ENCODE data around the gene TNFRSF4. TPM values are rescaled to one million over a fixed set of nuclear protein-coding genes. Genes with fewer than 3 reads are reported as not detected.

The TNFRSF4 gene
- total RNA-seq, 1 donor from 2014 or later, result 0.52 TPM

DNA sequence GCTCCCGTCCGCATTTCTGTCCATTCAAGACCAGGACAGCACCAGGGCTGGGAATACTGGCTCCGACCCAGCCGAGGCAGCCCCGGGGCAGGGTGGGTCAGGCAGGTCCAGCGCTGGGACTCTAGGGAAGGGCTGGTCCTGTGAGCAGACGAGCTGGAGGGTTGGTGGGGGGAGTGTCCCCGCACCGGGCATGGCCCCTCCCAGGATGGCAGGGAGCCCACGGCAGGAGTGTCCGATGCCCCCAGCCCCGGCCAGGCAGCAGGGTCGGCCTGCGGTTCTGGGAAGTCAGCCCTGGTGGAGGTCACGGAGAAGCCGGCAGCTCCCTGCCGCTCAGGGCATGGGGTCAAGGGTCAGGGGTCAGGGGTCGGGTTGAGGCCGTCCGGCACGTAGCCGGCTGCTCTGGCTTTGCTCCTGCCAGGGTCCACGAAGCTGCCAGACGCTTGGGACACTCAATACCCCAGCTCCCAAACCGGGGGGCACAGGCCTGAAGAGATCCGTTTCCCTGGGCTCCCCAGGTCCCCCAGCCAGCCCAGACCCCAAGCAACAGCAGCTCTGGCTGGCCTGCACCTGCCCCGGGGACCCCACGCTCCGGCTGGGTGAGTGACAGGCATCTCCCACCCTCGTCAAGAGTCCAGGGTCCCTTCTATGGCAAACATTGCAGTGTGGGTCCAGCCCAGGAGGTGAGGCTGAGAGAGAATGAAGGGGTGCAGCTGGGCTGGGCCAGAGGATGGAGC is 25.8 kb upstream of the TNFRSF4 start:
- peaks cover 3 to 9% (median 8%) of the 10 kb centered on the region in 3 donors for H3K4me1 ChIP-seq (ENCODE audit: control insufficient read depth in 3 of 3, insufficient read depth in 3 of 3, low read length in 3 of 3)
- H3K9ac ChIP-seq (ENCODE audit: low read depth in 1 of 3, low read length in 3 of 3), result no peak overlapping the region
- no peak overlapping the region for H3K4me3 ChIP-seq (ENCODE audit: low read length in 3 of 3)
- H3K9me3 ChIP-seq (ENCODE audit: control insufficient read depth in 3 of 3, low read length in 3 of 3), result no peaks in the 10 kb centered on the region
- H3K36me3 ChIP-seq (ENCODE audit: control insufficient read depth in 3 of 3, insufficient read depth in 3 of 3, low read length in 3 of 3), result no peaks in the 10 kb centered on the region
- peaks cover 33 to 47% (median 40%) of the 10 kb centered on the region in 3 donors for H3K27me3 ChIP-seq (ENCODE audit: control insufficient read depth in 3 of 3, insufficient read depth in 3 of 3, low read length in 3 of 3)
- no peak overlapping the region for H3K27ac ChIP-seq (ENCODE audit: low read depth, low read length)

DNA sequence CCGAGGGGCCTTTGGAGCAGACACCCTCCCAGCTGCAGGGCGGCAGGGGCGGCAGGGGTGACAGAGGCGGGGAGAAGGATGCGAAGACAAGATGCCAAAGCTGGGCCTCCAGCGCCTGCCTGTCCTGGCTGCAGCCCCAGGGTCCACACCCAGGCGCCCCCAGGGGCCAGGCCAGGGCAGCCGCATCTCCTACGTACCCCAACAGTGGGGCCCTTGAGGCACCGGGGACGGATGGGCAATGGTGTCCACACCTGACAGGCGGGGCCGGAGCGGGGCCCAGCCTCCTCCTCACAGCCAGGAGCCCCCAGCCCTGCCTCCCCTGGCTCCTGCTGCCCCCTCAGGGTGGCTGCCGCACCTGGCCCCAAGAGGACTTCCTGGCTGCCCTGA is 25.3 kb upstream of the TNFRSF4 start:
- H3K4me3 ChIP-seq (ENCODE audit: low read length in 3 of 3), result no peak overlapping the region
- peaks cover 33 to 47% (median 40%) of the 10 kb centered on the region in 3 donors for H3K27me3 ChIP-seq (ENCODE audit: control insufficient read depth in 3 of 3, insufficient read depth in 3 of 3, low read length in 3 of 3)
- H3K4me1 ChIP-seq (ENCODE audit: control insufficient read depth in 3 of 3, insufficient read depth in 3 of 3, low read length in 3 of 3), result peaks cover 3 to 9% (median 8%) of the 10 kb centered on the region in 3 donors
- H3K9ac ChIP-seq (ENCODE audit: low read depth in 1 of 3, low read length in 3 of 3), result no peak overlapping the region
- peaks cover 0 to 5% (median 0%) of the 10 kb centered on the region in 3 donors for H3K36me3 ChIP-seq (ENCODE audit: control insufficient read depth in 3 of 3, insufficient read depth in 3 of 3, low read length in 3 of 3)
- no peak overlapping the region for H3K27ac ChIP-seq (ENCODE audit: low read depth, low read length)
- H3K9me3 ChIP-seq (ENCODE audit: control insufficient read depth in 3 of 3, low read length in 3 of 3), result no peaks in the 10 kb centered on the region

DNA sequence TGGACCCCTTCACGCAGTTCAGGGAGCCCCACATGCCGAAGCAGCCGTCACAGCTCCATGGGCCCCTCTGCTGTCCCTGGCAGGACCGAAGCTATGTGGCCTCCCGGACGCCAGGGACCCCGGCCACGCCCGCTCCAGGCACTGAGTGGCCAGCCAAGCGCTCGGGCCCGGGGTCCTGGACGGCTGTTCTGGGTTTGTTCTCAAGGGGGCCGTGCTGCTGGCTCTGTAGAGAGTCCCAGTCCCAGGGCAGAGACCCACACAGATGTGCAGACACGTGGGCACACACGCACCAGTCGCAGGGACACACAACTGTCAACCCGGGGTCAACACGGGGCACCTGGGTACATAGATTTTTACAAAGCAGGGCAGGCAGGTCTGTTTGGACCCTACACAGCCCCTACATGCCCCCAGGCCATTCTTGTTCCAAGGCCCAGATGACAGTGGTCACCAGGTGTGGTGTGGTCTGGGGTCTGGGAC is 24.8 kb upstream of the TNFRSF4 start:
- H3K4me1 ChIP-seq (ENCODE audit: control insufficient read depth in 3 of 3, insufficient read depth in 3 of 3, low read length in 3 of 3), result peaks cover 3 to 9% (median 8%) of the 10 kb centered on the region in 3 donors

DNA sequence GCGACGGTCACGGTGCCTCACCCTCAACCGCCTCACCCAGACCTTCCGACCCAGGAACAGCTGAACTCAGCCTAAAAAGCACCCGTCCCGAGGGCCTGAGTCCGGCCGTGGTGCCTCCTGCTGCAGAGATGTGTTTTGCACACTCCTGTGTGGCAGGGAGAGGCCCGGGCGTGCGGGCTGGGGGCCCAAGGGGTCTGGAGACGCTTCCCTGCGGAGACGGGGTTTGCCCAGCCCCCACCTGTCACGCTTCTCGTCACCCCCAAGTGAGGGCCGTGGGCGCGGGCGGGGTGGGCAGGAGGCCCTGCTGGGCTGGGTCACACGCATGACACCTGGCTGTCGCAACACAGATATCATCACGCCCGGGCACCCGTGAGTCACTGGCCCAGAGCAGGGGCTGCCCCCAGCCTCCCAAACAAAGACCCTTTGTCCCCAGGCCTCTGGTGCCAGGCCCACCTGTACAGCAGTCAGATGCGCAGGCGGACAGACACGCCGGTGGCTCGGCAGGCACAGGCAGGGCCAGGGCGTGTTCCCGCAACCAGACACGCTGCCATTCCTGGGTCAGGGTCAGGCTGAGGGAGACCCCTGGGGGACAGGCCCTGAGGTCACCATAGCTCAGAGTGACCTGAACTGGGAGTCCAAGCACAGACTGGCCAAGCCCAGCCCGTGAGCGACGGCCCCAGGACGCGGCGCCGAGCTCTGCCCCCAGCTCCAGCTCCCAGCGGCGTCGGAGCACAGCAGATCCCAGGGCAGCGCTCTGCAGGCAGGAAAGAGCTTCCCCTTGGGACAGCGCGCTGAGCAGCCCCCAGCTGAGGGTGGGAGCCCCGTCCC is 24.1 kb upstream of the TNFRSF4 start:
- Histone ChIP-seq H3K9me3 (ENCODE audit: control insufficient read depth in 3 of 3, low read length in 3 of 3) (no peaks in the 10 kb centered on the region), H3K4me3 (ENCODE audit: low read length in 3 of 3) (no peak overlapping the region), H3K27me3 (ENCODE audit: control insufficient read depth in 3 of 3, insufficient read depth in 3 of 3, low read length in 3 of 3) (peaks cover 33 to 47% (median 37%) of the 10 kb centered on the region in 3 donors), H3K4me1 (ENCODE audit: control insufficient read depth in 3 of 3, insufficient read depth in 3 of 3, low read length in 3 of 3) (peaks cover 7 to 13% (median 8%) of the 10 kb centered on the region in 3 donors), H3K36me3 (ENCODE audit: control insufficient read depth in 3 of 3, insufficient read depth in 3 of 3, low read length in 3 of 3) (peaks cover 0 to 5% (median 0%) of the 10 kb centered on the region in 3 donors), H3K27ac (ENCODE audit: low read depth, low read length) (no peak overlapping the region), H3K9ac (ENCODE audit: low read depth in 1 of 3, low read length in 3 of 3) (peak overlapping the region in 1 of 3 donors; percentile 50)

More for the DNA sequence above, 24.8 kb upstream of the TNFRSF4 start:
- no peak overlapping the region for H3K9ac ChIP-seq (ENCODE audit: low read depth in 1 of 3, low read length in 3 of 3)
- peaks cover 33 to 47% (median 40%) of the 10 kb centered on the region in 3 donors for H3K27me3 ChIP-seq (ENCODE audit: control insufficient read depth in 3 of 3, insufficient read depth in 3 of 3, low read length in 3 of 3)
- peaks cover 0 to 5% (median 0%) of the 10 kb centered on the region in 3 donors for H3K36me3 ChIP-seq (ENCODE audit: control insufficient read depth in 3 of 3, insufficient read depth in 3 of 3, low read length in 3 of 3)
- no peak overlapping the region for H3K27ac ChIP-seq (ENCODE audit: low read depth, low read length)
- no peak overlapping the region for H3K4me3 ChIP-seq (ENCODE audit: low read length in 3 of 3)
- no peaks in the 10 kb centered on the region for H3K9me3 ChIP-seq (ENCODE audit: control insufficient read depth in 3 of 3, low read length in 3 of 3)

DNA sequence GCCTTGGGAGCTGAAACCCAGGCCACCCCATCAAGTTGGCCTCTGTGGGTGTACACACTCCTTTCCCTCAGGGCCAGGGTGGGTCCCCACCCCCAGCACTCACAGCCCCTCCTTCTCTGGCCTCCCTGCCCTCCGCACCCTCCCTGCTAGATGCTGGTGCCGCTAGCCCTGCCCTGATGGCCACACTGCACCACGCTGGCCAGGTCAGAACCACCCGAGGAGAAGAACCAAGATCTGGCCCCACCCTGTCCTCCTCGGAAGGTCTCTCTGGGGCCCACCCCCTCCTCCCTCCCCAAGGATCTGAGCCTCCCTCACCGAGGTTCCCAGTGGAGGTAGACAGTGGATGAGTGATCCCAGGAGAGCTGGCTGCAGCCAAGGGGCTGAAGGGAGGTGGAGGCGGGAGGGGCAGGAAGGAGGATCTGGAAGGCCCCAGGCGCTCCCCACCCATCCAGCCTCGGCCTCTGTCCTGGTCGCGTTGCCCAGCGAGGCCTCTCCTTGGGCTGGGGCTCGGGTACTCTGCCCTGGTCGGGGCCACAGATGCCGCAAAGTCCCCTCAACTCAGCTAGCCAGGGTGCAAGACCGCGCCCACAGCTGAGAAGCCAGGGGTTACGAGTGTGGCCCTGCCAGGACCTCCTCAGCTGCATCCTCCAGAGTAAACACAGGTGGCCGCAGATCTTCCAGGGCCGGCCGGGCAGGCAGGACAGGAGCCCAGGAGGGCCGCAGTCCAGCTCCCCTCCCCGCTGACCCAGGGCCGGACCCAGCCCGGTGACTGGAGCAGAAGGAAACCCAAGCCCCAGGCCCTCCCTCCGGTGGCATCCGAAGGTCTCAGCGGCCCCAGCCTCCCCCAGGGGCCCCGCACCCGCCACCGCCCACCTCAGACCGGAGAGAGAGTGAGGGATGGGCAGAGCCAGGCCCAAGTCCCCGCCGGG is 23.3 kb upstream of the TNFRSF4 start:
- Histone ChIP-seq H3K27me3 (ENCODE audit: control insufficient read depth in 3 of 3, insufficient read depth in 3 of 3, low read length in 3 of 3) (peaks cover 33 to 47% (median 37%) of the 10 kb centered on the region in 3 donors), H3K9me3 (ENCODE audit: control insufficient read depth in 3 of 3, low read length in 3 of 3) (no peaks in the 10 kb centered on the region)

DNA sequence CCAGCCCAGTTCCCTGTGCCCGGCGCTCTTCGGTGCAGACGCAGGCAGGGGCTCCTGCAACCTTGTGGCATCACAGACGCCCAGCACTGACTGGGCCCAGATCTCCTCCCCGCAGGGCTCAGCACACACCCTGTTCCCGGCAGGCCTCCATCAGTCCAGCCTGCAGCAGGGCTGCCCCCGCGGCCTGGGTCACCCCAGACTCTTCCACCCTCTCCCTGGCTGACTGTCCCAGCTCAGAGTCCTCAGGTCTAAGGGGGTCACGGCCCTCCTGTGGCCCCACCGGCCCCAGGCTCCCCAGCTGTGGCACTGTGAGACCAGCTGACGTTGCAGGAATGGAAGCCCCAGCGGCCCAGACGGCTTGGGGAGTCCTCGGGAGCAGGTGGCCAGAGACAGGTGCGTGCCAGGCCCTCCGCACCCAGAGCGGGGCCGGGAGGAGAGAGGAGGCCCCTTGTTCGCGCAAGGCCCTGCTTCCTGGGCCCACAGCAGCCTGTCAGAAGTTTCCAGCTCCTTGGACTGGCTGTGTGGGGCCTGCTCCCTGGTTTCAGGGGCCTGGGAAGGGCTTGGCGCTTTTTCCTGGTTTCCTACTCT is 22.3 kb upstream of the TNFRSF4 start:
- Histone ChIP-seq H3K4me3 (ENCODE audit: low read length in 3 of 3) (no peak overlapping the region), H3K9me3 (ENCODE audit: control insufficient read depth in 3 of 3, low read length in 3 of 3) (no peaks in the 10 kb centered on the region), H3K4me1 (ENCODE audit: control insufficient read depth in 3 of 3, insufficient read depth in 3 of 3, low read length in 3 of 3) (peaks cover 13 to 22% (median 13%) of the 10 kb centered on the region in 3 donors), H3K36me3 (ENCODE audit: control insufficient read depth in 3 of 3, insufficient read depth in 3 of 3, low read length in 3 of 3) (peaks cover 0 to 5% (median 0%) of the 10 kb centered on the region in 3 donors), H3K27me3 (ENCODE audit: control insufficient read depth in 3 of 3, insufficient read depth in 3 of 3, low read length in 3 of 3) (peaks cover 33 to 44% (median 35%) of the 10 kb centered on the region in 3 donors), H3K9ac (ENCODE audit: low read depth in 1 of 3, low read length in 3 of 3) (no peak overlapping the region), H3K27ac (ENCODE audit: low read depth, low read length) (no peak overlapping the region)

More for the DNA sequence above, 23.3 kb upstream of the TNFRSF4 start:
- H3K27ac ChIP-seq (ENCODE audit: low read depth, low read length), result no peak overlapping the region
- peaks cover 0 to 5% (median 0%) of the 10 kb centered on the region in 3 donors for H3K36me3 ChIP-seq (ENCODE audit: control insufficient read depth in 3 of 3, insufficient read depth in 3 of 3, low read length in 3 of 3)
- H3K4me1 ChIP-seq (ENCODE audit: control insufficient read depth in 3 of 3, insufficient read depth in 3 of 3, low read length in 3 of 3), result peaks cover 13 to 20% (median 13%) of the 10 kb centered on the region in 3 donors
- H3K9ac ChIP-seq (ENCODE audit: low read depth in 1 of 3, low read length in 3 of 3), result peak overlapping the region in 1 of 3 donors; percentile 50
- no peak overlapping the region for H3K4me3 ChIP-seq (ENCODE audit: low read length in 3 of 3)

DNA sequence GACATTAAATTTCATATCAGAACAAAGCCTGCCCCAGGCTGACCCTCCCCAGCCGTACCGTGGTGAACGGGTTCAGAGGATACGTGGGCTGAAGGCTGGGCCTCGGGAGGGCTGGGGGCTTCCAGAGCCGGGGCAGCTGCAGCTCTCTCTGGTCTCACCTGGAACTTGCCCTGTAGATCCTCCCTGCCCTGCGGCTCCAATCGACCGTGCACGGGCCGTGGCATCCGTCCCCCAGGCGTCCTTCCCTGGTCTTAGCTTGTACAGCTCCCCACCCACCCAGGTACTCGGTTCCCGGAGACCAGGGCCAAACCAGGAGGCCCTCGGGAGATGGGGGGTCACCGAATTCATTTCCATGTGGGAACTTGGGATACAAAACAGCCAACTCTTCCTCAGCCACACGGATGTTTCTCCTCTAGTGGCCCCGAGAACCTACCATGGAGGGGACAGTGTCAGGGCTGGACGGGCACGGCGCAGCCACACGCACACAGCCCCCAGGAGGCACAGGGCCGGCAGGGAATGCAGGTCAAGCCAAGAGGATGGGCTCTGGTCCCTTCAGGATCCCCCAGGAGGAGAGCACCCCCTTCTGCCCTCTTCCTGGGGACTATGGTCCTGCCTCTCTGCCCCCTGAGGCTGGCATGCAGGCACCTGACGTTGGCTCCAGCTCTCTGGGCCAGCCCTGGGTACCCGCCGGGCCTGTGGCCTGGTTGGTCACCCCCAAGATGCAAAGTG is 21.2 kb upstream of the TNFRSF4 start:
- Histone ChIP-seq H3K4me3 (ENCODE audit: low read length in 3 of 3) (no peak overlapping the region), H3K4me1 (ENCODE audit: control insufficient read depth in 3 of 3, insufficient read depth in 3 of 3, low read length in 3 of 3) (peaks cover 24 to 33% (median 24%) of the 10 kb centered on the region in 3 donors), H3K27ac (ENCODE audit: low read depth, low read length) (no peak overlapping the region), H3K36me3 (ENCODE audit: control insufficient read depth in 3 of 3, insufficient read depth in 3 of 3, low read length in 3 of 3) (peaks cover 0 to 5% (median 0%) of the 10 kb centered on the region in 3 donors), H3K27me3 (ENCODE audit: control insufficient read depth in 3 of 3, insufficient read depth in 3 of 3, low read length in 3 of 3) (peaks cover 32 to 36% (median 33%) of the 10 kb centered on the region in 3 donors), H3K9ac (ENCODE audit: low read depth in 1 of 3, low read length in 3 of 3) (no peak overlapping the region), H3K9me3 (ENCODE audit: control insufficient read depth in 3 of 3, low read length in 3 of 3) (no peaks in the 10 kb centered on the region)

DNA sequence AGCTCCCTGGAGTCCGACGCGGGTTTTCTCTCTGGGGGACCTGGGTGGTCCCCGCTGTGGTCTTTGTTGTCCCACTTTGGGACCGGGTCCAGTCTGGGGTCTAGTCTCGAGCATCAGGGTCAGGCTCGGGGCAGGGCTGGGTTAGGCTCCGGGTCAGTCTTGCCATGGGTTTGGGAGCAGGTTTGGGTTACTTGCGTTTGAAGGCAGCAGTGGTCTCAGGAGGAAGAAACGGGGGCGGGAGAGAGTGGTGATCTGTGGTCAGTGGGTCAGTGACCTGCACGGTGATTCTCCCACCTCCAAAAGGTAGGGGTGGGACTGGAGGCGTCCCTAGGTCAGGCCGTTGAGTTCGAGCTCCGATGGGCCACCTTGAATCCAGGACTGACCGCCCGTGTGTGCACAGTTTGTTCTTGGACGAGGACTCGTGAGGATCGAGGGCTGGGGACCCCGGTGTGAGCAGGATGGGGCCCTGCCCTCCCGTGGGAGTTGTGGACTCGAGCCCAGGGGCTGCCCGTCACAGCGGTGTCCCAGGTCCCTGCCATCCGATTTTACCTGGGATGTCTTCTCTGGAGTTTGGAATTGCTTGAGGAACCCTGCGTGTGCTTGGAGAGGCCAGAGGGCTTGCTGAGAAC is 20.3 kb upstream of the TNFRSF4 start:
- no peak overlapping the region for H3K4me3 ChIP-seq (ENCODE audit: low read length in 3 of 3)
- no peak overlapping the region for H3K9ac ChIP-seq (ENCODE audit: low read depth in 1 of 3, low read length in 3 of 3)
- peaks cover 32 to 38% (median 33%) of the 10 kb centered on the region in 3 donors for H3K4me1 ChIP-seq (ENCODE audit: control insufficient read depth in 3 of 3, insufficient read depth in 3 of 3, low read length in 3 of 3)

More for the DNA sequence above, 20.3 kb upstream of the TNFRSF4 start:
- H3K27ac ChIP-seq (ENCODE audit: low read depth, low read length), result no peak overlapping the region
- H3K27me3 ChIP-seq (ENCODE audit: control insufficient read depth in 3 of 3, insufficient read depth in 3 of 3, low read length in 3 of 3), result peaks cover 23 to 27% (median 24%) of the 10 kb centered on the region in 3 donors
- H3K9me3 ChIP-seq (ENCODE audit: control insufficient read depth in 3 of 3, low read length in 3 of 3), result no peaks in the 10 kb centered on the region
- H3K36me3 ChIP-seq (ENCODE audit: control insufficient read depth in 3 of 3, insufficient read depth in 3 of 3, low read length in 3 of 3), result peaks cover 5% of the 10 kb centered on the region in 3 donors

Measured in skeletal muscle tissue (tissue), 4 donors.